Motor neuron (in vitro differentiated cells): ENCODE results near the gene RABGAP1L. TPM values are rescaled to one million over a fixed set of nuclear protein-coding genes. Genes with fewer than 3 reads are reported as not detected.
A peak's percentile ranks its signal among the peaks of the same experiment; 100 is the strongest.

ENCODE experiments used
- ATAC-seq, 8 experiments: fragments of 200-7000 bp; cut with Tn5 transposase; replicated peaks in 6 of 8; 2 replicates each; pipeline ENCODE4 v1.8.0; 2021; ENCODE audit warnings: mild to moderate bottlenecking in 8 of 8, moderate library complexity in 8 of 8
- H3K27ac ChIP-seq, 2 donors: fragments of 250-450 bp; sonication (Bioruptor Pico); 2 replicates each; pipeline ENCODE4 v1.9.0; 2021; ENCODE audit warnings: antibody characterized with exemption in 2 of 2, mild to moderate bottlenecking in 2 of 2, moderate library complexity in 1 of 2
- H3K4me1 ChIP-seq, 2 donors: fragments of 250-450 bp; sonication (Bioruptor Pico); replicated peaks in 1 of 2; 2 replicates each; pipeline ENCODE4 v1.6.1; 2021; ENCODE audit warnings: antibody characterized with exemption in 2 of 2, mild to moderate bottlenecking in 2 of 2, moderate library complexity in 1 of 2
- H3K4me3 ChIP-seq, 5 donors: fragments of 250-450 bp; sonication (Bioruptor Pico); 2 replicates each; pipeline ENCODE4 v1.9.0; 2021; ENCODE audit warnings: antibody characterized with exemption in 5 of 5, mild to moderate bottlenecking in 5 of 5, moderate library complexity in 4 of 5
- WGBS, 10 experiments: fragments of 450-650 bp; shearing (Covaris generic); methylation state at CpG; one replicate each; pipeline ENCODE4 v1.0.0; 2022; 5-methylcytosine and 5-hydroxymethylcytosine counted together
- in situ Hi-C, 9 experiments: fragments of 400-800 bp; cut with MboI; loops; one replicate each; pipeline ENCODE4 v1.15.0; 2021; ENCODE audit warnings: low sequenced_read_pairs in 9 of 9, low pct_unique_long_range_greater_than_20kb in 2 of 9; ENCODE audit not compliant: unreplicated experiment in 9 of 9
- total RNA-seq, 8 experiments: library from RNA; unstranded; fragments of 300-600 nt; gene quantifications; 2 replicates each; pipeline versions ENCODE4 v1.2.3 to v1.2.4, GENCODE V29; 2022

RABGAP1L gene
- total RNA-seq, 8 experiments from 2014 or later = 22.0 to 60.3 (median 45.3) TPM

DNA sequence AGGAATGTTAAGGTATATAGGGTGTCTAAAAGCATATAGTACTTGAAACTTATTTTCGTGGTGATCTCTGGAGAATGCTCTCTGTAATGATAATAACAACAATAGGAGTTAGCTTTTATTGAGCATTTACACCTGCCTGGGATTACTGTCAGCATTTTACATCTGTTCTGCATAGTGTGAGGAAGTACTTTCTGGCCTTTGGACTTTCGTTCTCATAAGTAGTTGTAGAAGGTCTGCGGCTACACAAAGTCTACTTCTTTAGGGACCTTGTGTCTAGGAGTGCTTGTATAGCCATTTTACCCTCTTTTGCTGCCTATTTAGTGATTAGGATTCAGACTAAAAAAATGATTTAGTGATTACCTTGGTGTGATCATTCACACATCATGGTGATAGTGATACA, 184.8 kb downstream of the RABGAP1L start:
- no peak for ATAC-seq
- in situ Hi-C loops = no loop called here
- 60 to 100% (median 85%) methylated on average over 1 to 3 of the region's 3 CpGs; no CpG with 5 or more reads in 1 of the 10 experiments for WGBS, 10 experiments
- H3K4me3 ChIP-seq = no peak overlapping the region
- H3K4me1 ChIP-seq = no peaks in the 10 kb centered on the region
- H3K27ac ChIP-seq = no peak overlapping the region

- H3K4me1 ChIP-seq = no peaks in the 10 kb centered on the region
- in situ Hi-C loops = no loop called here
- no peak for ATAC-seq
- H3K27ac ChIP-seq = no peak overlapping the region
- H3K4me3 ChIP-seq = no peak overlapping the region
Observed at GRCh38 chr1:174352117-174352516, 192.8 kb downstream of the RABGAP1L start.

DNA sequence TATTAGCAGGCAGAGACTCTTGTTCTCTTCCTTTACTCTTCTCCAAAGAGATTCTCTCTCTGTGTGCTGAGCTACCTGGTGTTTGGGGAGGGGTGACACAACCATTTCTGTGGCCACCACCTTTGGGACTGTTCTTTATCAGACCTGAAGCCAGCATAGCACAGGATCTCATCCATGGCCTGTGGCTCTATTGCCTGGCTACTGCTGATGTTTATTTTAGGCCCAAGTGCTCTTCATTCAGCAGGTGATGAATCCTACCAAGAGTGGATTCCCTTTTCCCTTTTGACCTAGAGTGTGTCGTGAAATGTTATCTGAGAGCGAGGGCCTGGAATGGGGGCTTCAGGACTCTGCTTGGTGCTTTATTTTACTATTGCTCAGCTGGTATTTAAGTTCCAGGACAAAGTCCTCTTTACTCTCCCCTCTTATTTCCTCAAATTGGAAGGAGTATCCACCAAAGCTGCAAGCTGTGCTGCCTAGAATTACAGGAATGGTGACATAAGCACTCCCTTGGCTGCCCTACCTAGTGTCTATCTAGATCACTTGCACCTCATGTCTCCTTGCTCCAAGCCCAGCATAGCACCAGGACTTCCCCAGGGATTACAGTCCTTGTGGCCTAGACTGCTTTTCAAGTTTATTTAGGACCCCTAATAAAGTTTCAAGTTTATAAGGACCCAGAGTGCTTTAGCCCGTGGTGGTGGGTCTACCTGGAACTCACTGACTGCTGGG, 193.7 kb downstream of the RABGAP1L start:
- Histone ChIP-seq H3K27ac (no peak overlapping the region), H3K4me3 (no peak overlapping the region), H3K4me1 (no peaks in the 10 kb centered on the region)
- ATAC-seq = no peak
- in situ Hi-C loops = no loop called here
- WGBS, 10 experiments = 54 to 100% (median 81%) methylated on average over 1 to 3 of the region's 3 CpGs; no CpG with 5 or more reads in 3 of the 10 experiments

DNA sequence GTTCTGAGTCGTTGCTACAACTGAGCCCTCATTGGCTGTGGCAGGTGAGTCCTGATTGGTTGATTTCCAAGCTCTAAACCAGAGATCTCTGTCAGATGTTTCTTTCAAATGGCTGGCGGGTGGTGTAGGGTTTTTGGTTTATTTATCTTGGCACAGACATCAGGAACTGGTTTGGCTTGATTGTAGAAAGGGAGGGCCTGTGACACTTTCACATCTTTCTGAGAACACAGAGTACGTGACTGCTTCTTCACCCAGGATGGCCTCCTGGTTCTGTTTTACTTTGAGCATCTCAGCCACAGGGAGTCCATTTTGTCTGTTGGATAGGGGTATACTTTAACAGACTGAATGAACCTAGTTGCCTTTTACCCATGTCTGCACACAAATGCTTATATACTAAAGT, 199.0 kb downstream of the RABGAP1L start:
- WGBS, 10 experiments = 40 to 100% (median 90%) methylated on average over 1 to 3 of the region's 3 CpGs; no CpG with 5 or more reads in 2 of the 10 experiments
- no peak overlapping the region for H3K4me3 ChIP-seq
- H3K4me1 ChIP-seq = no peaks in the 10 kb centered on the region
- no peak overlapping the region for H3K27ac ChIP-seq
- in situ Hi-C loops = no loop called here
- no peak for ATAC-seq

DNA sequence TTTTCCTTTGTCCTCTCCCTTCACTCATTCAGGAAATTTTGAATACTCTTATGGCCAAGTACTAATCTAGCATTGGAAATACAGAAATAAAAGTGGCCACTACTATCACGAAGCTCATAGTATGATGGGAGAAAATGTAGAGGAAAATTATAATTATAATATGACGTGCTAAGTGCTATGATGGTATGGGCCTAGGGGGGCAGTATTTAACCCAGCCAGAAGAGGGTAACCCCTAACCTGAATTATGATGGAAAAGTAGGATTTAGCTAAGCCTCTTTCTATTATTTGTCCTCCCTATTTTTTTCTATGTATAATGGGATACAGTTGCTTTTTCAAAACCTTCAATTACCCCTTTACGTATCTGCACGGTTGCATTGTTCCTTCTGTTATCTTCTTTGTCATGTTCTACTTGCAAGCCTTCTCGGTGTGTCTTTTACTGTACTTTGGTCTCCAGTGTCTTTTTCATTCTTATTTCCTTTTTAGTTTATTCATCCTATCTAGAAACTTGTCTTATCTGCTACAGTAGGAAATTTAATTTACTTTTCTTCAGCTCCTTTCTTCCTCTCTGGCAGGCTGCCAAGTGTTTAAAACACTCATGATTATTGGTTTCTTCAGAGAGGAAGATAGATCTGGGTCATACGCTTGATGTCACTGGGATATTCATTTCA, 199.6 kb downstream of the RABGAP1L start:
- WGBS, 10 experiments = 86 to 98% (median 93%) methylated on average over 3 to 6 of the region's 6 CpGs
- H3K4me3 ChIP-seq = no peak overlapping the region
- no peak for ATAC-seq
- in situ Hi-C loops = no loop called here
- no peak overlapping the region for H3K27ac ChIP-seq
- no peaks in the 10 kb centered on the region for H3K4me1 ChIP-seq

GRCh38 chr1:174359454-174359805, 200.1 kb downstream of the RABGAP1L start:
- Histone ChIP-seq H3K4me3 (no peak overlapping the region), H3K27ac (no peak overlapping the region), H3K4me1 (no peaks in the 10 kb centered on the region)
- 80 to 100% (median 95%) methylated on average over 1 to 2 of the region's 2 CpGs; no CpG with 5 or more reads in 1 of the 10 experiments for WGBS, 10 experiments
- ATAC-seq = no peak
- in situ Hi-C loops = no loop called here

- Histone ChIP-seq H3K27ac (peak overlapping the region in 1 of 2 donors; percentile 5), H3K4me3 (no peak overlapping the region), H3K4me1 (peaks cover 0 to 4% of the 10 kb centered on the region in 2 donors)
- ATAC-seq = peak in 3 of 8 experiments; percentile 74 to 89 (median 75)
- in situ Hi-C loops = no loop called here
- WGBS, 10 experiments = 60 to 100% (median 90%) methylated on average over 1 to 7 of the region's 8 CpGs; no CpG with 5 or more reads in 2 of the 10 experiments
Observed at GRCh38 chr1:174364996-174365736, 205.8 kb downstream of the RABGAP1L start.

DNA sequence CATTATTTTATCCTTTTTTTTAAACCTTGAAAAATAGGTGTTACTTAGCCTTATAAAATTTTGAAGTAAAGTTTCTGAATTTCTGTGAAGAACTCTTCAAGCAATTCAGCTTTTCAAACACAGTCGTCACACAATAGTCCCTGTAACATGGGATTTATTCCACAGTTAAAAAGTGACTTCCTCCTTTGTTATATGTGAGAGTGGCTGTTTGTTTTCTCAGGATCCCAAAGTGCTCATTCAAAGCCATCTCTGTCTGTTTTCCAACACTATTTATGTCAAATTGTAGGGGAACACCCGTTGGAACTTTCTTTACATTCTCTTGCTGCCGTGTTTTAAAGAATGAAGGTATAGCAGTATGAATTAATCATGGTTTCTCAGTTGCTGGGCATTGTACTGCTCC, 207.6 kb downstream of the RABGAP1L start:
- WGBS, 10 experiments = 0 to 90% (median 3%) methylated on average over 1 to 3 of the region's 3 CpGs; no CpG with 5 or more reads in 1 of the 10 experiments
- in situ Hi-C loops = no loop called here
- ATAC-seq = no peak
- Histone ChIP-seq H3K4me3 (no peak overlapping the region), H3K4me1 (peaks cover 0 to 4% of the 10 kb centered on the region in 2 donors), H3K27ac (no peak overlapping the region)

GRCh38 chr1:174367892-174368291, 208.6 kb downstream of the RABGAP1L start:
- Histone ChIP-seq H3K27ac (no peak overlapping the region), H3K4me3 (no peak overlapping the region), H3K4me1 (peaks cover 0 to 4% of the 10 kb centered on the region in 2 donors)
- in situ Hi-C loops = no loop called here
- ATAC-seq = no peak
- 73 to 100% (median 95%) methylated on average over 1 to 5 of the region's 5 CpGs; no CpG with 5 or more reads in 2 of the 10 experiments for WGBS, 10 experiments

DNA sequence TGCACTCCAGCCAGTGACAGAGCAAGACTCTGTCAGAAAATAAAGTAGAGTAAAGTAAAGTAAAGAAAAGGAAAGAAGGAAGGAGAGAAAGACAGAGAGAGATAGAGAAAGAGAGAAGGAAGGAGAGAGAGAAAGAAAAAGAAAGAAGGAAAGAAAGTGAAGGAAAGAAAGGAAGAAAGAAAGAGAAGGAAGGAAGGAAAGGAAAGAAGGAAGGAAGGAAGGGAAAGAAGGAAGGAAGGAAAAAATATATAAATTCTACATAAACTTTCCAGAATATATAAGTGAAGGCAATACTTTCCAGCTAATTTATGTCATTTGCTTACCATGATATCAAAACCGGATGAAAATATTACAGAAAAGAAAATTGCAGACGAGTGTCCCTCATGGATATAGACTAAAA, 216.7 kb downstream of the RABGAP1L start:
- H3K4me3 ChIP-seq = no peak overlapping the region
- H3K4me1 ChIP-seq = no peaks in the 10 kb centered on the region
- no peak for ATAC-seq
- in situ Hi-C loops = no loop called here
- WGBS, 10 experiments = 59 to 99% (median 78%) methylated on average over 2 of the region's 2 CpGs; no CpG with 5 or more reads in 1 of the 10 experiments
- no peak overlapping the region for H3K27ac ChIP-seq

DNA sequence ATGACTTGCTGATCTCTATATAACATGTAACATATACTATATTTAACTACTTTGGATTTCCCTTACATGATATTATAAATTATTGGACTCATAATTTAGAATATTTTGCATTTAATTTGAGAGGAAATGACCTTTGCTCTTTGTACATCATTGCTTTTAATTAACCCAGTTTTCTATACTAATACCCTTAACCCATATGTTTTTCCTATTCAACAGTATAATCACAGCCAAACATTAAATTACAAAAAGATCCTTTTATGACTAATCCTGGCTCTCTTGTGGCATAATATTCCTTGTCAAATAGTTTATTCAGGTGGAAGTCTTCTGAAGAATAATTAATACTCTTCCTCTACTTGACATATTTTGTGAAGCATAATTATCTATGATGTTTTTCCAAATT, 232.4 kb downstream of the RABGAP1L start:
- no peak for ATAC-seq
- no peak overlapping the region for H3K4me3 ChIP-seq
- no peaks in the 10 kb centered on the region for H3K4me1 ChIP-seq
- H3K27ac ChIP-seq = no peak overlapping the region
- in situ Hi-C loops = no loop called here

DNA sequence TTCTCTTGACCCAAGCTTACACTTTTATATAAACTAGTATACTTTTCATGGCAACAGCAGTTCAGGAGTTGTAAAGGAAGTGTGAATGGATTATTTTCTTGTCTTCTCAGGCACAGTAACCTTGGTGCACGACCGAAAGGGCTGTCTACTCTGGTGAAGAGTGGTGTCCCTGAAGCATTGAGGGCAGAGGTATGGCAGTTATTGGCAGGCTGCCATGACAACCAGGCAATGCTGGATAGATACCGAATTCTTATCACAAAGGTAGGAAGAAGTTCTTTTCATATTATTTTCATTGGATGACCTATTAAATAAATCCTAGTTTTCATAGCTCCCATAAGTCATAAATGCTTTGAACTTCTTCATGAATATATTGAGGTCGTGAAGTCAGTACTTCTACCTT, 234.6 kb downstream of the RABGAP1L start:
- no peak overlapping the region for H3K27ac ChIP-seq
- ATAC-seq = no peak
- in situ Hi-C loops = no loop called here
- no peaks in the 10 kb centered on the region for H3K4me1 ChIP-seq
- H3K4me3 ChIP-seq = no peak overlapping the region
- WGBS, 10 experiments = 83 to 100% (median 92%) methylated on average over 1 to 4 of the region's 4 CpGs; no CpG with 5 or more reads in 1 of the 10 experiments

DNA sequence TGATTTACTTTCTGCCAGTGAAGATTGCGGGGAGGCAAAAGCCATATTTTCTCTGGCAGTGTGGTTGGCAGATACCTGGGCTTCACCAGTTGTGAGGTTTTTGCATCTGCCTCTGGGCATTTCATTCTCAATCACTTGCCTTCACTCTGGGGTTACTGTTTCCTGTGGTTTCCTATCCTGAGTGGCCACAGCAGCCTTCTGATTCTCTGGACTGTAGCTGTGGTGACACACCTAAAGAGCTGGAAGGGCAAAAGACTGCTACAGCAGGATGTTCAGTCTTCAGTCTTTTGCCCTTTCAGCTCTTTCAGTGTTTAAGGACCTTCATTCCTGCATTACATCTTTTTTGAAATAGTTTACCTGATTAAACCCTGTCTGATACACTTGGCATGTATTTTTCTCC, 237.9 kb downstream of the RABGAP1L start:
- Histone ChIP-seq H3K4me3 (no peak overlapping the region), H3K4me1 (no peaks in the 10 kb centered on the region), H3K27ac (no peak overlapping the region)
- no peak for ATAC-seq
- in situ Hi-C loops = no loop called here
- 60 to 100% (median 93%) methylated on average over 1 of the region's 1 CpG; no CpG with 5 or more reads in 3 of the 10 experiments for WGBS, 10 experiments
